Activated B cell treated with CpG ODN at 0.5 μM for 24 hours (primary cell): Measurements from ENCODE around the gene CMTM7. TPM values are rescaled to one million over a fixed set of nuclear protein-coding genes. Genes with fewer than 3 reads are reported as not detected.
"Not testable (repeated sequence)": the region's sequence is repeated elsewhere in the genome, so short reads cannot be mapped to it uniquely, and the experiment has no call there.

ENCODE experiments used
- ATAC-seq: fragments of 200-7000 bp; cut with Tn5 transposase; one replicate; pipeline ENCODE4 v1.10.0; 2021; ENCODE audit warnings: low read depth, mild to moderate bottlenecking, moderate library complexity
- CTCF ChIA-PET: fragments of 350-600 bp; sonication (Branson Sonifier 250); formaldehyde crosslinking; loops from one replicate; lab custom pipeline; 2021; ENCODE audit warnings: antibody characterized with exemption; lab: Charles Lee
- POLR2A ChIA-PET: fragments of 350-600 bp; sonication (Branson Sonifier 250); formaldehyde crosslinking; loops from one replicate; lab custom pipeline; 2021; ENCODE audit warnings: antibody characterized with exemption; lab: Charles Lee
- DNase-seq: peaks from one replicate; pipeline ENCODE4 v3.0.0; 2022
- H3K27ac Mint-ChIP-seq: one replicate; pipeline ENCODE4 v1.8.0; 2020; ENCODE audit warnings: mixed read lengths
- H3K27me3 Mint-ChIP-seq: one replicate; pipeline ENCODE4 v1.8.0; 2021; ENCODE audit warnings: mixed read lengths
- H3K36me3 Mint-ChIP-seq: one replicate; pipeline ENCODE4 v1.8.0; 2021; ENCODE audit warnings: low read depth, mixed read lengths
- H3K4me1 Mint-ChIP-seq: one replicate; pipeline ENCODE4 v1.8.0; 2021; ENCODE audit warnings: mixed read lengths
- H3K4me3 Mint-ChIP-seq: one replicate; pipeline ENCODE4 v1.8.0; 2020; ENCODE audit warnings: mild to moderate bottlenecking, mixed read lengths
- H3K9me3 Mint-ChIP-seq: one replicate; pipeline ENCODE4 v1.8.0; 2020; ENCODE audit warnings: mixed read lengths
- intact Hi-C: fragments of 100-400 bp; cut with micrococcal nuclease; formaldehyde crosslinking; loops from one replicate; pipeline ENCODE4 v1.15.1; 2024
- total RNA-seq: library from RNA; stranded (reverse); gene quantifications from 2 replicates; pipeline ENCODE4 v1.2.3, GENCODE V29; 2022
- TF ChIP-seq, protein P1 (sequence below): fragments of 200-600 bp; IDR thresholded peaks from one replicate; pipeline ENCODE4 v1.8.0; 2022; ENCODE audit warnings: antibody characterized with exemption, mild to moderate bottlenecking

Gene CMTM7
- total RNA-seq, 1 donor from 2014 or later, result 82.1 TPM

DNA sequence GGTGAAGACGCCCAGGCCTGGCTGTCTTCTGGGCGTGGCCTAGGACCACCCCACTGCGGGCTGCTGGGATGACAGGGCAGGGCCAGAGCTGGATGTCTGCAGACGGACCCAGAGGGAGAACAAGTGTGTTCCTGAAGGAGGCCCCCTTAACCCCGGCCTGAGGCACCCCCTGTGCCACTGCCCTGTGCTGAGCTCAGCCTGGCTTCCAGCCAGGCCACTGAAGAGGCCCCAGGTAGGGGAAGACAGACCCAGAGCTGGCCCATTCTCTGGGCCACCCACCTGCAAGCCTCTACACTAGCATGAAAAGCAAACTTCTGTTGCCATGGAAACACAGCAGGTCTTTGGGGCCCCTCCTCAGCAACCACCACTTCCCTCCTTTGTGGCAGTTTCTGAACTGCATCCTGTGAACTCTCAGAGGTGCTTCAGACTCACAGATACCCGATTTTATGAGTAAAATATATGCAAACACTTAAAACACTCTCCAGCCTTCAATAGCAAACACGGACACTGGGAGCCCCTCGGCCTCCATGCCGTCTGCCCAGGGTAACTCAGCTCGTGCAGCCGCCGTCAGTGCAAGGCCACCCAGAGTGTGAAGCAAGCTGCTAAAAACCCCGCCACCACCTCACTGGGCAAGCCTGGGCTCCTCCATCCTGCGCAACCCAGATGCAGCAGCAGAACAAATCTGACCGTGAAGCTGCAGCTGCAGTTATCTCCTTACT is 68.5 kb downstream of the CMTM7 start:
- no peak overlapping the region for H3K27ac Mint-ChIP-seq
- intact Hi-C loops, result loop anchor here (1.0 kb wide), 2 partner anchors 40 to 59 kb away; no protein-coding TSS in a partner anchor

DNA sequence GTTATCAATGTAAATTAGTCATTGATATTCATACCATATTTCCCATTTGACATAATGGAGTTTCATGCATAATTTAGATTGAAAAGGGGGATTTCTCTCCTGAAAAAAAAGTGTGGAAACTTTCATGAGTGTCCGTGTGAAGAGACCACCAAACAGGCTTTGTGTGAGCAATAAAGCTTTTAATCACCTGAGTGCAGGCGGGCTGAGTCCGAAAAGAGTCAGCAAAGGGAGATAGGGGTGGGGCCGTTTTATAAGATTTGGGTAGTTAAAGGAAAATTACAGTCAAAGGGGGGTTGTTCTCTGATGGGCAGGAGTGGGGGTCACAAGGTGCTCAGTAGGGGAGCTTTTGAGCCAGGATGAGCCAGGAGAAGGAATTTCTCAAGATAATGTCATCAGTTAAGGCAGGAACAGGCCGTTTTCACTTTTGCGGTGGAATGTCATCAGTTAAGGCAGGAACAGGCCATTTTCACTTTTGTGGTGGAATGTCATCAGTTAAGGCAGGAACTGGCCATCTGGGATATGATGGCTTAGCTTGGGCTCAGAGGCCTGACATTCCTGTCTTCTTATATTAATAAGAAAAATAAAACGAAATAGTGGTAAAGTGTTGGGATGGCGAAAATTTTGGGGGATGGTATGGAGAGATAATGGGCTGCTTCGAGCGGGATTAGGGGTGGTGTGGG is 69.3 kb downstream of the CMTM7 start:
- not testable (repeated sequence) for DNase-seq, ATAC-seq, H3K27me3 Mint-ChIP-seq, H3K9me3 Mint-ChIP-seq, H3K27ac Mint-ChIP-seq
- CTCF ChIA-PET, result interaction anchor here (1.0 to 1.5 kb wide), 3 partner anchors 41 to 86 kb away, joined by 3 to 8 read pairs (median 8); no protein-coding TSS in a partner anchor
- POLR2A ChIA-PET, result interaction anchor here (0.5 to 6.3 kb wide), 13 partner anchors 9 to 1942 kb away, joined by 3 to 60 read pairs (median 4); partner anchors contain the start of gene CMTM7
- intact Hi-C loops, result loop anchor here (1.0 kb wide), 2 partner anchors 41 to 60 kb away; no protein-coding TSS in a partner anchor
- H3K36me3 Mint-ChIP-seq, result peaks cover 25% of the 10 kb centered on the region
- H3K4me3 Mint-ChIP-seq, result peak overlapping the region; percentile 74
- H3K4me1 Mint-ChIP-seq, result peaks cover 52% of the 10 kb centered on the region

More for the DNA sequence above, 68.5 kb downstream of the CMTM7 start:
- Mint-ChIP-seq H3K4me3 (peak overlapping the region; percentile 74), H3K36me3 (peaks cover 23% of the 10 kb centered on the region), H3K27me3 (no peaks in the 10 kb centered on the region), H3K9me3 (no peaks in the 10 kb centered on the region), H3K4me1 (peaks cover 55% of the 10 kb centered on the region)
- ChIA-PET POLR2A (interaction anchor here (0.5 to 6.3 kb wide), 14 partner anchors 9 to 1941 kb away, joined by 3 to 60 read pairs (median 4); partner anchors contain the start of genes CMTM6 and CMTM7), CTCF (interaction anchor here (1.0 to 1.5 kb wide), 3 partner anchors 40 to 85 kb away, joined by 3 to 8 read pairs (median 8); no protein-coding TSS in a partner anchor)
- ATAC-seq, result peak; percentile 72
- TF ChIP-seq, protein P1, sequence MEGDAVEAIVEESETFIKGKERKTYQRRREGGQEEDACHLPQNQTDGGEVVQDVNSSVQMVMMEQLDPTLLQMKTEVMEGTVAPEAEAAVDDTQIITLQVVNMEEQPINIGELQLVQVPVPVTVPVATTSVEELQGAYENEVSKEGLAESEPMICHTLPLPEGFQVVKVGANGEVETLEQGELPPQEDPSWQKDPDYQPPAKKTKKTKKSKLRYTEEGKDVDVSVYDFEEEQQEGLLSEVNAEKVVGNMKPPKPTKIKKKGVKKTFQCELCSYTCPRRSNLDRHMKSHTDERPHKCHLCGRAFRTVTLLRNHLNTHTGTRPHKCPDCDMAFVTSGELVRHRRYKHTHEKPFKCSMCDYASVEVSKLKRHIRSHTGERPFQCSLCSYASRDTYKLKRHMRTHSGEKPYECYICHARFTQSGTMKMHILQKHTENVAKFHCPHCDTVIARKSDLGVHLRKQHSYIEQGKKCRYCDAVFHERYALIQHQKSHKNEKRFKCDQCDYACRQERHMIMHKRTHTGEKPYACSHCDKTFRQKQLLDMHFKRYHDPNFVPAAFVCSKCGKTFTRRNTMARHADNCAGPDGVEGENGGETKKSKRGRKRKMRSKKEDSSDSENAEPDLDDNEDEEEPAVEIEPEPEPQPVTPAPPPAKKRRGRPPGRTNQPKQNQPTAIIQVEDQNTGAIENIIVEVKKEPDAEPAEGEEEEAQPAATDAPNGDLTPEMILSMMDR, result no peak
- DNase-seq, result peak; percentile 61

DNA sequence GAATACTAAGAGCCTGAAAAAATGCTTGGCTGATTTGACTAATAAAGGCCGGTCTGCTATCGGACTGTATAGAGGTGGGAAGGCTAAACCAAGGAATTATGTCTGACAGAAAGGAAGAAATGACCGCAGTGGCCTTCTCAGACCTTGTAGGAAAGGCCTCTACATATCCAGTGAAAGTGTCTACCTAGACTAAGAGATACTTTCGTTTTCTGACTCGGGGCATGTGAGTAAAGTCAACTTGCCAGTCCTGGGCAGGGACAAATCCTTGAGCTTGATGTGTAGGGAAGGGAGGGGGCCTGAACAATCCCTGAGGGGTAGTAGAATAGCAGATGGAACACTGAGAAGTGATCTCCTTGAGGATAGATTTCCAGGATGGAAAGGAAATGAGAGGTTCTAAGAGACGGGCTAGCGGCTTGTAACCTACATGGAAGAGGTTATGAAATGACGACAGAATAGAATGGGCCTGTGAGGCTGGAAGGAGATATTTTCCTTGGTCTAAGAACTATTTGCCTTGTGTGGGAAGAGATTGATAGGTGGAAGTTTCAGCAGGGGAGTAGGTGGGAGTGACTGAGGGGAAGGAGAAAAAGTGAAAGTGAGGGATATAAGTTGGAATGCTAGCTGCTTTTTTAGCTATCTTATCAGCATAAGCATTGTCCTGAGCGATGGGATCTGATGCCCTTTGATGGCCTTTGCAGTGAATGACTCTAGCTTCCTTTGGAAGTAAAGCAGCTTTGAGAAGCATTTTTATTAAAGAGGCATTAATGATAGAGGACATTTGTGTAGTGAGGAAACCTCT is 70.7 kb downstream of the CMTM7 start:
- intact Hi-C loops, H3K27me3 Mint-ChIP-seq, DNase-seq, H3K4me3 Mint-ChIP-seq, H3K27ac Mint-ChIP-seq, H3K9me3 Mint-ChIP-seq, ATAC-seq: not testable (repeated sequence)
- POLR2A ChIA-PET, result interaction anchor here (0.9 to 3.6 kb wide), 2 partner anchors 23 to 42 kb away, joined by 3 to 33 read pairs; no protein-coding TSS in a partner anchor
- H3K36me3 Mint-ChIP-seq, result peaks cover 24% of the 10 kb centered on the region
- CTCF ChIA-PET, result interaction anchor here (1.0 kb wide), 1 partner anchor 86 kb away, joined by 3 read pairs; no protein-coding TSS in a partner anchor
- peaks cover 51% of the 10 kb centered on the region for H3K4me1 Mint-ChIP-seq

- CTCF ChIA-PET, H3K4me3 Mint-ChIP-seq, intact Hi-C loops, H3K27ac Mint-ChIP-seq, ATAC-seq, H3K9me3 Mint-ChIP-seq, DNase-seq, POLR2A ChIA-PET, H3K27me3 Mint-ChIP-seq: not testable (repeated sequence)
- H3K36me3 Mint-ChIP-seq, result peaks cover 20% of the 10 kb centered on the region
- peaks cover 50% of the 10 kb centered on the region for H3K4me1 Mint-ChIP-seq
Measured at GRCh38 chr3:32463415-32463814, 71.8 kb downstream of the CMTM7 start.

GRCh38 chr3:32464726-32465125 is 73.1 kb downstream of the CMTM7 start:
- peak overlapping the region; percentile 43 for H3K27ac Mint-ChIP-seq
- peaks cover 32% of the 10 kb centered on the region for H3K36me3 Mint-ChIP-seq
- H3K9me3 Mint-ChIP-seq, DNase-seq, H3K4me3 Mint-ChIP-seq, POLR2A ChIA-PET, intact Hi-C loops, H3K27me3 Mint-ChIP-seq, ATAC-seq: not testable (repeated sequence)
- H3K4me1 Mint-ChIP-seq, result peaks cover 54% of the 10 kb centered on the region
- CTCF ChIA-PET, result interaction anchor here (1.0 to 1.1 kb wide), 2 partner anchors 88 to 90 kb away, joined by 3 read pairs; no protein-coding TSS in a partner anchor

DNA sequence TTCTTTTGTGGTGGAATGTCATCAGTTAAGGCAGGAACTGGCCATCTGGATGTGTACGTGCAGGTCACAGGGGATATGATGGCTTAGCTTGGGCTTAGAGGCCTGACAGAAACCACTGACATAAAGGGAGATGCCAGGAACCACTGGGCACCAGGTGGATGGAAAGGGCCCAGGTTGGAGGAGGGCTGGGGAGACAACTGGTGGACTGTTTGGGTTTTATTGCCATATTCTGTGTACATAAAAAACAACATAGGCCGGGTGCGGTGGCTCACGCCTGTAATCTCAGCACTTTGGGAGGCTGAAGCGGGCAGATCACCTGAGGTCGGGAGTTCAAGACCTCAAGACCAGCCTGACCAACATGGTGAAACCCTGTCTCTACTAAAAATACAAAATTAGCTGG is 75.2 kb downstream of the CMTM7 start:
- H3K27ac Mint-ChIP-seq, result peak overlapping the region; percentile 71
- not testable (repeated sequence) for DNase-seq, H3K27me3 Mint-ChIP-seq, ATAC-seq, H3K9me3 Mint-ChIP-seq
- CTCF ChIA-PET, result interaction anchor here (0.8 to 6.8 kb wide), 16 partner anchors 11 to 290 kb away, joined by 3 to 174 read pairs (median 12); partner anchors contain the start of gene CMTM7
- intact Hi-C loops, result loop anchor here (1.0 kb wide), 6 partner anchors 9 to 92 kb away; partner anchors contain the start of gene CMTM7
- peaks cover 47% of the 10 kb centered on the region for H3K36me3 Mint-ChIP-seq
- peak overlapping the region; percentile 26 for H3K4me3 Mint-ChIP-seq
- POLR2A ChIA-PET, result interaction anchor here (1.4 to 4.6 kb wide), 6 partner anchors 9 to 75 kb away, joined by 6 to 63 read pairs (median 16); partner anchors contain the start of gene CMTM7
- peaks cover 61% of the 10 kb centered on the region for H3K4me1 Mint-ChIP-seq
